Glutamatergic neuron (in vitro differentiated cells): Measurements from ENCODE around the gene PSEN2. TPM values are rescaled to one million over a fixed set of nuclear protein-coding genes. Genes with fewer than 3 reads are reported as not detected.
"Not testable (repeated sequence)": the region's sequence is repeated elsewhere in the genome, so short reads cannot be mapped to it uniquely, and the experiment has no call there.

ENCODE experiments used
- DNase-seq: peaks from one replicate; pipeline ENCODE4 v3.0.0; 2022
- H3K27ac Mint-ChIP-seq: one replicate; pipeline ENCODE4 v1.8.0; 2020; ENCODE audit warnings: mild to moderate bottlenecking, mixed read lengths, inconsistent platforms; ENCODE audit not compliant: unreplicated experiment
- H3K27me3 Mint-ChIP-seq: one replicate; pipeline ENCODE4 v1.8.0; 2020; ENCODE audit warnings: mild to moderate bottlenecking, moderate library complexity, mixed read lengths, inconsistent platforms; ENCODE audit not compliant: unreplicated experiment
- H3K36me3 Mint-ChIP-seq: one replicate; pipeline ENCODE4 v1.8.0; 2020; ENCODE audit warnings: mild to moderate bottlenecking, mixed read lengths, inconsistent platforms; ENCODE audit not compliant: unreplicated experiment
- H3K4me1 Mint-ChIP-seq: one replicate; pipeline ENCODE4 v1.8.0; 2020; ENCODE audit warnings: mild to moderate bottlenecking, low read depth, mixed read lengths, inconsistent platforms; ENCODE audit not compliant: unreplicated experiment
- H3K4me3 Mint-ChIP-seq: one replicate; pipeline ENCODE4 v1.8.0; 2020; ENCODE audit warnings: mild to moderate bottlenecking, mixed read lengths, inconsistent platforms; ENCODE audit not compliant: unreplicated experiment
- H3K9me3 Mint-ChIP-seq: one replicate; pipeline ENCODE4 v1.8.0; 2020; ENCODE audit warnings: mild to moderate bottlenecking, moderate library complexity, mixed read lengths, inconsistent platforms; ENCODE audit not compliant: unreplicated experiment
- CTCF ChIP-seq: fragments of 200-600 bp; sonication (generic); IDR thresholded peaks from one replicate; pipeline ENCODE4 v1.5.0; 2021; ENCODE audit not compliant: partially characterized antibody, unreplicated experiment
- total RNA-seq: library from RNA; stranded (reverse); fragmentation: NEBNext Ultra II Directional; extraction: Animal tissue kit (Norgen Biotek cat#: 25700); gene quantifications from one replicate; pipeline ENCODE4 v1.2.1, GENCODE V29; 2021; ENCODE audit not compliant: unreplicated experiment

The PSEN2 gene
- total RNA-seq, 1 donor from 2014 or later = 22.2 TPM

GRCh38 chr1:226845624-226846023 is 24.8 kb upstream of the PSEN2 start:
- H3K36me3 Mint-ChIP-seq = peaks cover 4% of the 10 kb centered on the region
- H3K4me3 Mint-ChIP-seq = no peak overlapping the region
- peaks cover 5% of the 10 kb centered on the region for H3K4me1 Mint-ChIP-seq
- TF ChIP-seq CTCF = no peak
- DNase-seq = no peak
- peaks cover 1% of the 10 kb centered on the region for H3K9me3 Mint-ChIP-seq
- H3K27me3 Mint-ChIP-seq = no peaks in the 10 kb centered on the region
- no peak overlapping the region for H3K27ac Mint-ChIP-seq

- peaks cover 5% of the 10 kb centered on the region for H3K4me1 Mint-ChIP-seq
- H3K9me3 Mint-ChIP-seq = peaks cover 1% of the 10 kb centered on the region
- DNase-seq = no peak
- no peak for TF ChIP-seq CTCF
- peaks cover 4% of the 10 kb centered on the region for H3K36me3 Mint-ChIP-seq
- H3K4me3 Mint-ChIP-seq = no peak overlapping the region
- no peaks in the 10 kb centered on the region for H3K27me3 Mint-ChIP-seq
- no peak overlapping the region for H3K27ac Mint-ChIP-seq
Observed at GRCh38 chr1:226846786-226847185, 23.6 kb upstream of the PSEN2 start.

- DNase-seq, H3K9me3 Mint-ChIP-seq, H3K36me3 Mint-ChIP-seq, H3K27ac Mint-ChIP-seq, H3K4me1 Mint-ChIP-seq, H3K27me3 Mint-ChIP-seq, H3K4me3 Mint-ChIP-seq: not testable (repeated sequence)
Observed at GRCh38 chr1:226854548-226854947, 15.9 kb upstream of the PSEN2 start.

GRCh38 chr1:226862890-226863289 is 7.5 kb upstream of the PSEN2 start:
- Mint-ChIP-seq H3K9me3 (peaks cover 3% of the 10 kb centered on the region), H3K36me3 (no peaks in the 10 kb centered on the region), H3K27ac (no peak overlapping the region), H3K27me3 (peaks cover 3% of the 10 kb centered on the region), H3K4me1 (no peaks in the 10 kb centered on the region), H3K4me3 (no peak overlapping the region)
- DNase-seq = no peak
- no peak for TF ChIP-seq CTCF

GRCh38 chr1:226863446-226863845 is 7.0 kb upstream of the PSEN2 start:
- H3K27ac Mint-ChIP-seq = no peak overlapping the region
- peaks cover 3% of the 10 kb centered on the region for H3K9me3 Mint-ChIP-seq
- no peak overlapping the region for H3K4me3 Mint-ChIP-seq
- peaks cover 3% of the 10 kb centered on the region for H3K27me3 Mint-ChIP-seq
- no peak for TF ChIP-seq CTCF
- no peaks in the 10 kb centered on the region for H3K4me1 Mint-ChIP-seq
- no peaks in the 10 kb centered on the region for H3K36me3 Mint-ChIP-seq
- no peak for DNase-seq

- H3K4me1 Mint-ChIP-seq = no peaks in the 10 kb centered on the region
- no peak for DNase-seq
- peaks cover 3% of the 10 kb centered on the region for H3K9me3 Mint-ChIP-seq
- no peaks in the 10 kb centered on the region for H3K36me3 Mint-ChIP-seq
- TF ChIP-seq CTCF = no peak
- H3K4me3 Mint-ChIP-seq = no peak overlapping the region
- peaks cover 3% of the 10 kb centered on the region for H3K27me3 Mint-ChIP-seq
- no peak overlapping the region for H3K27ac Mint-ChIP-seq
Observed at GRCh38 chr1:226864311-226864710, 6.1 kb upstream of the PSEN2 start.
